Ascending aorta (tissue), 2 donors: ENCODE measurements around the gene COL6A1. TPM values are rescaled to one million over a fixed set of nuclear protein-coding genes. Genes with fewer than 3 reads are reported as not detected.

Source experiments
- DNase-seq, 2 donors: peaks; one replicate each; pipeline ENCODE4 v3.0.0-alpha.2; 2019; ENCODE audit warnings: low spot score in 2 of 2
- H3K27ac ChIP-seq, 2 donors: fragments of 200-600 bp; sonication (generic); one replicate each; pipeline ENCODE4 v1.5.1; 2016 to 2017; ENCODE audit warnings: mild to moderate bottlenecking in 1 of 2
- H3K27me3 ChIP-seq: fragments of 200-600 bp; sonication (generic); one replicate; pipeline ENCODE4 v1.5.1; 2017
- H3K36me3 ChIP-seq, 2 donors: fragments of 200-600 bp; sonication (generic); one replicate each; pipeline ENCODE4 v1.5.1; 2016
- H3K4me1 ChIP-seq, 2 donors: fragments of 200-600 bp; sonication (generic); one replicate each; pipeline ENCODE4 v1.5.1; 2016 to 2017; ENCODE audit warnings: mild to moderate bottlenecking in 1 of 2
- H3K4me3 ChIP-seq, 2 donors: fragments of 200-600 bp; sonication (generic); one replicate each; pipeline ENCODE4 v1.5.1; 2016 to 2017; ENCODE audit warnings: mild to moderate bottlenecking in 1 of 2
- H3K9me3 ChIP-seq, 2 donors: fragments of 200-600 bp; sonication (generic); one replicate each; pipeline ENCODE4 v1.5.1; 2016
- intact Hi-C: fragments of 100-400 bp; cut with DNase I; formaldehyde crosslinking; loops from one replicate; pipeline ENCODE4 v1.15.1; 2023
- total RNA-seq: library from RNA; depleted of rRNA; stranded (reverse); fragments of >200 nt; gene quantifications from one replicate; pipeline ENCODE4 v1.1.0, GENCODE V29; 2016
- TF ChIP-seq, protein P1 (sequence below), 3 experiments: fragments of 200-600 bp in 2 of 3; fragments of 450-650 bp in 1 of 3; sonication (generic) in 2 of 3; IDR thresholded peaks; one replicate each; pipeline ENCODE4 v1.5.1; 2016 to 2019; ENCODE audit warnings: antibody characterized with exemption in 3 of 3, mild to moderate bottlenecking in 1 of 3, moderate library complexity in 1 of 3

Gene COL6A1
- total RNA-seq, 1 donor from 2014 or later = 1,564 TPM

- Histone ChIP-seq H3K27me3 (no peaks in the 10 kb centered on the region), H3K36me3 (no peaks in the 10 kb centered on the region), H3K9me3 (peaks cover 0 to 5% of the 10 kb centered on the region in 2 donors), H3K4me1 (no peaks in the 10 kb centered on the region), H3K27ac (no peak overlapping the region), H3K4me3 (no peak overlapping the region)
- intact Hi-C loops = no loop called here
- no peak for DNase-seq
- TF ChIP-seq, protein P1, sequence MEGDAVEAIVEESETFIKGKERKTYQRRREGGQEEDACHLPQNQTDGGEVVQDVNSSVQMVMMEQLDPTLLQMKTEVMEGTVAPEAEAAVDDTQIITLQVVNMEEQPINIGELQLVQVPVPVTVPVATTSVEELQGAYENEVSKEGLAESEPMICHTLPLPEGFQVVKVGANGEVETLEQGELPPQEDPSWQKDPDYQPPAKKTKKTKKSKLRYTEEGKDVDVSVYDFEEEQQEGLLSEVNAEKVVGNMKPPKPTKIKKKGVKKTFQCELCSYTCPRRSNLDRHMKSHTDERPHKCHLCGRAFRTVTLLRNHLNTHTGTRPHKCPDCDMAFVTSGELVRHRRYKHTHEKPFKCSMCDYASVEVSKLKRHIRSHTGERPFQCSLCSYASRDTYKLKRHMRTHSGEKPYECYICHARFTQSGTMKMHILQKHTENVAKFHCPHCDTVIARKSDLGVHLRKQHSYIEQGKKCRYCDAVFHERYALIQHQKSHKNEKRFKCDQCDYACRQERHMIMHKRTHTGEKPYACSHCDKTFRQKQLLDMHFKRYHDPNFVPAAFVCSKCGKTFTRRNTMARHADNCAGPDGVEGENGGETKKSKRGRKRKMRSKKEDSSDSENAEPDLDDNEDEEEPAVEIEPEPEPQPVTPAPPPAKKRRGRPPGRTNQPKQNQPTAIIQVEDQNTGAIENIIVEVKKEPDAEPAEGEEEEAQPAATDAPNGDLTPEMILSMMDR (IDR thresholded peaks at IDR 0.05) = no peak
These were observed 45.9 kb upstream of the COL6A1 start for GRCh38 chr21:45935628-45936027.

GRCh38 chr21:45937721-45938452 is 43.7 kb upstream of the COL6A1 start:
- Histone ChIP-seq H3K36me3 (no peaks in the 10 kb centered on the region), H3K4me3 (no peak overlapping the region), H3K4me1 (no peaks in the 10 kb centered on the region), H3K27me3 (no peaks in the 10 kb centered on the region), H3K9me3 (peaks cover 0 to 5% of the 10 kb centered on the region in 2 donors), H3K27ac (no peak overlapping the region)
- intact Hi-C loops = no loop called here
- TF ChIP-seq, protein P1 (IDR thresholded peaks at IDR 0.05) = no peak
- DNase-seq = no peak

DNA sequence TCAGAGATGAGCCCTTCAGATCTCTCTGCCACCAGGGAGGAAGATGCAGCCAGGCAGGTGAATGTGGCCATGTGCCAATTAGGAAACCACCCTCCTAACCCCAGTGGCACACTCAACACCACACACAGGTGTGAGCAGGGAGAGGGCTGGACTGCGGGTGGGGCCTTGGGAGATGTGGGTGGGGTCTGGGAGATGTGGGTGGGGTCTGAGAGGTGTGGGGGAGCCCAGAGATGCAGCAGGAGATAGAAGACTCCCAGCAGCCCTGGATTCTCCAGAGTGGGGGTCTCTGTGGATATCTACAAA is 43.2 kb upstream of the COL6A1 start:
- Histone ChIP-seq H3K27ac (no peak overlapping the region), H3K4me1 (no peaks in the 10 kb centered on the region), H3K9me3 (peaks cover 0 to 5% of the 10 kb centered on the region in 2 donors), H3K4me3 (no peak overlapping the region), H3K27me3 (no peaks in the 10 kb centered on the region), H3K36me3 (no peaks in the 10 kb centered on the region)
- no peak for DNase-seq
- intact Hi-C loops = no loop called here
- TF ChIP-seq, protein P1 (IDR thresholded peaks at IDR 0.05) = no peak

GRCh38 chr21:45938811-45939520 is 42.6 kb upstream of the COL6A1 start:
- intact Hi-C loops = no loop called here
- Histone ChIP-seq H3K36me3 (no peaks in the 10 kb centered on the region), H3K9me3 (peaks cover 0 to 5% of the 10 kb centered on the region in 2 donors), H3K4me3 (no peak overlapping the region), H3K27ac (no peak overlapping the region), H3K27me3 (no peaks in the 10 kb centered on the region), H3K4me1 (no peaks in the 10 kb centered on the region)
- DNase-seq = no peak
- TF ChIP-seq, protein P1 (IDR thresholded peaks at IDR 0.05) = no peak

- Histone ChIP-seq H3K4me3 (no peak overlapping the region), H3K27me3 (no peaks in the 10 kb centered on the region), H3K36me3 (no peaks in the 10 kb centered on the region), H3K27ac (no peak overlapping the region), H3K4me1 (no peaks in the 10 kb centered on the region), H3K9me3 (peaks cover 0 to 5% of the 10 kb centered on the region in 2 donors)
- DNase-seq = no peak
- TF ChIP-seq, protein P1 (IDR thresholded peaks at IDR 0.05) = no peak
- intact Hi-C loops = no loop called here
These were observed 42.0 kb upstream of the COL6A1 start for GRCh38 chr21:45939521-45940045.
